HepG2 (cell line): ENCODE results near the gene ELF1. TPM values are rescaled to one million over a fixed set of nuclear protein-coding genes. Genes with fewer than 3 reads are reported as not detected.
A peak's percentile ranks its signal among the peaks of the same experiment; 100 is the strongest.

Experiments used
- ATAC-seq: fragments of 200-7000 bp; cut with Tn5 transposase; 3 replicates; pipeline ENCODE4 v1.9.1; 2020; ENCODE audit warnings: mild to moderate bottlenecking, moderate library complexity
- BruUV-seq: library from RNA; stranded (reverse); fragments of 400-500 nt; replicated peaks from 2 replicates; lab custom pipeline; 2021; lab: Mats Ljungman, UMichigan
- CTCF ChIA-PET: fragments of 300-600 bp; formaldehyde crosslinking; extraction: SDS; loops from one replicate; lab custom pipeline; 2021; ENCODE audit warnings: low total read pairs, inconsistent platforms, low intra/inter-chr PET ratio; lab: Yijun Ruan, JAX
- POLR2A ChIA-PET: fragments of 350-600 bp; sonication (Branson Sonifier 250); formaldehyde crosslinking; loops from one replicate; lab custom pipeline; 2020; ENCODE audit warnings: antibody characterized with exemption, inconsistent platforms; lab: Yijun Ruan, JAX
- DNase-seq: peaks from one replicate; pipeline ENCODE4 v3.0.0-alpha.2; 2015; ENCODE audit warnings: low spot score
- FAIRE-seq: peaks from 3 replicates; lab custom pipeline; 2011; peaks lifted over from hg19 to GRCh38; lab: Jason Lieb, UNC
- H2AFZ ChIP-seq: one replicate; pipeline ENCODE4 v1.6.1; 2011; ENCODE audit warnings: low read length, inconsistent platforms
- H3K27ac ChIP-seq: fragments of 300-600 bp; 3 replicates; pipeline ENCODE4 v1.8.0; 2011; ENCODE audit warnings: mixed run types, mild to moderate bottlenecking, mixed read lengths, low read length, inconsistent platforms; ENCODE audit not compliant: insufficient read depth; ENCODE audit errors: extremely low read length
- H3K27me3 ChIP-seq, 2 experiments: fragments of 200-600 bp in 1 of 2; 2 replicates in 1 of 2; 3 replicates in 1 of 2; pipeline versions ENCODE4 v1.6.0 to v1.8.0; 2011; ENCODE audit warnings: low read length in 2 of 2, mild to moderate bottlenecking in 2 of 2, moderate library complexity in 2 of 2, inconsistent platforms in 1 of 2; ENCODE audit not compliant: insufficient read depth in 2 of 2, control insufficient read depth in 1 of 2
- H3K36me3 ChIP-seq, 2 experiments: fragments of 200-600 bp in 1 of 2; replicated peaks in 1 of 2; 2 replicates in 1 of 2; 3 replicates in 1 of 2; pipeline versions ENCODE4 v1.5.1 to v1.8.0; 2011; ENCODE audit warnings: low read length in 2 of 2, inconsistent platforms in 1 of 2; ENCODE audit not compliant: insufficient read depth in 2 of 2, control insufficient read depth in 1 of 2
- H3K4me1 ChIP-seq: 2 replicates; pipeline ENCODE4 v1.5.1; 2012; ENCODE audit warnings: low read length, inconsistent platforms; ENCODE audit not compliant: insufficient read depth
- H3K4me2 ChIP-seq: 2 replicates; pipeline ENCODE4 v1.6.0; 2011; ENCODE audit warnings: low read depth, low read length, inconsistent platforms
- H3K4me3 ChIP-seq, 3 experiments: fragments of 200-600 bp in 1 of 3; sonication (generic), shearing (Covaris generic) in 1 of 3; replicated peaks in 1 of 3; 2 replicates each; pipeline ENCODE4 v1.5.1; 2011 to 2016; ENCODE audit warnings: low read length in 3 of 3, inconsistent platforms in 2 of 3, low read depth in 2 of 3, mild to moderate bottlenecking in 2 of 3, control low read depth in 1 of 3, mixed read lengths in 1 of 3; ENCODE audit not compliant: insufficient read depth in 1 of 3
- H3K79me2 ChIP-seq: one replicate; pipeline ENCODE4 v1.6.1; 2011; ENCODE audit warnings: low read length, inconsistent platforms; ENCODE audit not compliant: insufficient read depth
- H3K9ac ChIP-seq: 2 replicates; pipeline ENCODE4 v1.6.0; 2011; ENCODE audit warnings: mild to moderate bottlenecking, low read depth, low read length, inconsistent platforms; ENCODE audit not compliant: insufficient read depth
- H3K9me3 ChIP-seq: 2 replicates; pipeline ENCODE4 v1.5.1; 2012; ENCODE audit warnings: mild to moderate bottlenecking, low read length
- H4K20me1 ChIP-seq: 2 replicates; pipeline ENCODE4 v1.6.0; 2011; ENCODE audit warnings: inconsistent platforms, mild to moderate bottlenecking, low read length, moderate library complexity; ENCODE audit not compliant: insufficient read depth
- AFF4 ChIP-seq: sonication (generic); formaldehyde crosslinking; IDR thresholded peaks from 2 replicates; pipeline ENCODE4 v1.4.0; 2020; ENCODE audit warnings: missing genetic modification reagents
- CSRNP1 ChIP-seq: sonication (generic); formaldehyde crosslinking; IDR thresholded peaks from 2 replicates; pipeline ENCODE4 v1.8.1; 2023; ENCODE audit warnings: mild to moderate bottlenecking, missing genetic modification reagents
- MTF1 ChIP-seq: sonication (generic); formaldehyde crosslinking; IDR thresholded peaks from 2 replicates; pipeline ENCODE4 v1.5.0; 2020; ENCODE audit warnings: missing genetic modification reagents
- NCOR1 ChIP-seq: fragments of 200-600 bp; sonication (generic); IDR thresholded peaks from 2 replicates; pipeline ENCODE4 v1.7.0; 2017; ENCODE audit warnings: antibody characterized with exemption, low read length, borderline replicate concordance
- PREB ChIP-seq: sonication (generic); formaldehyde crosslinking; IDR thresholded peaks from 2 replicates; pipeline ENCODE4 v1.4.0; 2020; ENCODE audit warnings: missing genetic modification reagents
- RBFOX2 ChIP-seq: fragments of 200-400 bp; formaldehyde crosslinking; IDR thresholded peaks from 2 replicates; pipeline ENCODE4 v1.6.1; 2017; ENCODE audit warnings: low read depth, mild to moderate bottlenecking, low read length
- RFX5 ChIP-seq: IDR thresholded peaks from 2 replicates; pipeline ENCODE4 v1.6.1; 2011; ENCODE audit warnings: low read depth, low read length, improper control_type of control experiment
- SATB2 ChIP-seq: sonication (generic); formaldehyde crosslinking; IDR thresholded peaks from 2 replicates; pipeline ENCODE4 v1.5.0; 2020; ENCODE audit warnings: missing genetic modification reagents
- ZNF230 ChIP-seq: sonication (generic); formaldehyde crosslinking; IDR thresholded peaks from 2 replicates; pipeline ENCODE4 v1.4.0; 2020; ENCODE audit warnings: mild to moderate bottlenecking, missing genetic modification reagents
- ZNF512B ChIP-seq: sonication (generic); formaldehyde crosslinking; IDR thresholded peaks from 2 replicates; pipeline ENCODE4 v1.5.1; 2020; ENCODE audit warnings: missing genetic modification reagents, mild to moderate bottlenecking, borderline replicate concordance
- ZNF639 ChIP-seq: conservative IDR thresholded peaks from 2 replicates; pipeline ENCODE4 v1.6.1; 2018; ENCODE audit warnings: missing genetic modification reagents
- ZNF879 ChIP-seq: sonication (generic); formaldehyde crosslinking; IDR thresholded peaks from 2 replicates; pipeline ENCODE4 v1.8.1; 2023; ENCODE audit warnings: missing genetic modification reagents
- ZZZ3 ChIP-seq: sonication (generic); formaldehyde crosslinking; IDR thresholded peaks from 2 replicates; pipeline ENCODE4 v1.4.0; 2020; ENCODE audit warnings: missing genetic modification reagents, mild to moderate bottlenecking, borderline replicate concordance
- whole genome bisulfite sequencing: methylation state at CpG from one replicate; pipeline ENCODE4 v1.1.6; 2017; ENCODE audit warnings: low lambda C conversion rate; 5-methylcytosine and 5-hydroxymethylcytosine counted together
- in situ Hi-C: cut with HindIII; loops from 2 replicates; pipeline ENCODE4 v1.10.0; 2017; ENCODE audit warnings: low pct_unique_long_range_greater_than_20kb; ENCODE audit not compliant: extremely low pct_ligation_motif_present
- intact Hi-C: fragments of 100-400 bp; cut with micrococcal nuclease; formaldehyde crosslinking; loops from one replicate; pipeline ENCODE4 v1.10.0; 2022; ENCODE audit not compliant: unreplicated experiment
- polyA plus RNA-seq, 8 experiments: library from polyadenylated mRNA; depleted of rRNA in 3 of 8; stranded (reverse) in 7 of 8; unstranded in 1 of 8; fragments of >200 nt; fragmentation: Illumina TruSeq in 4 of 8; extraction: Trizol in 4 of 8; gene quantifications; 2 replicates each; pipeline versions ENCODE4 v1.2.1 to v1.2.3, GENCODE V29; 2011 to 2016; ENCODE audit warnings: low read depth in 4 of 8, missing spikeins in 1 of 8, mixed read lengths in 1 of 8; ENCODE audit not compliant: insufficient read depth in 1 of 8
- total RNA-seq, 5 experiments: library from RNA; depleted of rRNA; stranded (reverse); fragments of >200 nt; fragmentation: Illumina TruSeq; extraction: Trizol; gene quantifications; 2 replicates each; pipeline ENCODE4 v1.2.3, GENCODE V29; 2016; ENCODE audit warnings: low read depth in 1 of 5

The ELF1 gene
- total and polyA plus RNA-seq, 2 of the 13 experiments (the other 11 are each of a cell fraction or from before 2014, with no cell fraction given) = 24.6 to 71.5 TPM

- no peak overlapping the region for H2AFZ ChIP-seq
- 4% methylated on average over 11 of the region's 35 CpGs for WGBS
- FAIRE-seq (no peak), ATAC-seq (peak; percentile 57), DNase-seq (peak; percentile 56)
- H4K20me1 ChIP-seq = peaks cover 31% of the 10 kb centered on the region
- H3K79me2 ChIP-seq = peaks cover 81% of the 10 kb centered on the region
- peak overlapping the region; percentile 84 to 96 (median 90) for H3K4me3 ChIP-seq
- peaks cover 0 to 6% of the 10 kb centered on the region in 2 experiments for H3K36me3 ChIP-seq
- H3K4me2 ChIP-seq = peak overlapping the region; percentile 86
- ChIA-PET CTCF (no interaction called here), POLR2A (interaction anchor here (0.6 to 2.7 kb wide), 20 partner anchors 11 to 592 kb away, joined by 3 to 35 read pairs (median 5); partner anchors contain the start of genes ELF1, KBTBD7 and SLC25A15)
- peak overlapping the region; percentile 93 for H3K9ac ChIP-seq
- H3K4me1 ChIP-seq = peaks cover 58% of the 10 kb centered on the region
- no TSS peak for BruUV-seq
- peak overlapping the region; percentile 98 for H3K27ac ChIP-seq
- in situ Hi-C loops = loop anchor here (10.0 kb wide), 1 partner anchor 134 kb away; the partner anchor contains the start of gene KBTBD7
- no peaks in the 10 kb centered on the region; a peak in 1 of 5 replicates for H3K27me3 ChIP-seq
- intact Hi-C loops = loop anchor here (1.0 to 5.0 kb wide), 5 partner anchors 56 to 273 kb away; partner anchors contain the start of genes KBTBD6, NAA16 and SLC25A15
- no peaks in the 10 kb centered on the region for H3K9me3 ChIP-seq
- TF ChIP-seq MTF1 (no peak), ZNF512B (CRISPR knock-in tag) (no peak; the same call in 1 of the 2 replicates), CSRNP1 (no peak), ZNF230 (CRISPR knock-in tag) (no peak), RBFOX2 (peak; percentile 76), RFX5 (no peak), PREB (no peak), ZNF639 (no peak), ZNF879 (CRISPR knock-in tag) (peak; percentile 44; the same call in 1 of the 2 replicates), NCOR1 (no peak), SATB2 (CRISPR knock-in tag) (0 out of 2 replicates have a peak, but pooled peaks have one; percentile 15), AFF4 (CRISPR knock-in tag) (no peak), ZZZ3 (CRISPR knock-in tag) (no peak)
Observed at GRCh38 chr13:41060724-41061074, 41.6 kb upstream of the ELF1 start.
